K562 (cell line): Measurements from ENCODE around the gene VIT. TPM values are rescaled to one million over a fixed set of nuclear protein-coding genes. Genes with fewer than 3 reads are reported as not detected.

Source experiments
- ATAC-seq: fragments of 200-7000 bp; cut with Tn5 transposase; 3 replicates; pipeline ENCODE4 v1.9.1; 2020; ENCODE audit warnings: moderate library complexity
- BruUV-seq: library from RNA; stranded (reverse); fragments of 400-500 nt; replicated peaks from 2 replicates; lab custom pipeline; 2021; lab: Mats Ljungman, UMichigan
- CTCF ChIA-PET: fragments of 300-600 bp; formaldehyde crosslinking; extraction: SDS; loops from one replicate; lab custom pipeline; 2021; ENCODE audit warnings: low intra/inter-chr PET ratio; lab: Yijun Ruan, JAX
- POLR2A ChIA-PET: fragments of 300-600, 350-650 bp; sonication (Branson Sonifier 250); formaldehyde crosslinking; extraction: SDS; loops from one replicate; lab custom pipeline; 2021; ENCODE audit warnings: antibody characterized with exemption, inconsistent platforms; lab: Yijun Ruan, JAX
- DNase-seq, 4 experiments: peaks; one replicate each; pipeline versions ENCODE4 v3.0.0 to v3.0.0-alpha.2; 2011 to 2018; ENCODE audit warnings: low spot score in 3 of 4, mixed read lengths in 3 of 4; ENCODE audit errors: extremely low read depth in 1 of 4
- FAIRE-seq: peaks from 2 replicates; lab custom pipeline; 2011; peaks lifted over from hg19 to GRCh38; lab: Jason Lieb, UNC
- H2AFZ ChIP-seq: 2 replicates; pipeline ENCODE4 v1.6.0; 2011; ENCODE audit warnings: low read depth, low read length, control low read depth, inconsistent platforms
- H3K27ac ChIP-seq: fragments of 200-600 bp; 3 replicates; pipeline ENCODE4 v1.8.0; 2011; ENCODE audit warnings: low read depth, mild to moderate bottlenecking, control low read depth, inconsistent platforms, low read length, moderate library complexity, mixed read lengths; ENCODE audit errors: extremely low read depth
- H3K27me3 ChIP-seq, 2 experiments: fragments of 300-600 bp in 1 of 2; 2 replicates in 1 of 2; 3 replicates in 1 of 2; pipeline versions ENCODE4 v1.6.0 to v1.8.0; 2011; ENCODE audit warnings: inconsistent platforms in 2 of 2, low read length in 2 of 2, mild to moderate bottlenecking in 1 of 2, mixed read lengths in 1 of 2, moderate library complexity in 1 of 2; ENCODE audit not compliant: control insufficient read depth in 2 of 2, insufficient read depth in 2 of 2
- H3K36me3 ChIP-seq: fragments of 300-600 bp; 3 replicates; pipeline ENCODE4 v1.8.0; 2011; ENCODE audit warnings: mild to moderate bottlenecking, low read length, inconsistent platforms; ENCODE audit not compliant: control insufficient read depth, insufficient read depth
- H3K4me1 ChIP-seq, 2 experiments: fragments of 200-600 bp in 1 of 2; replicated peaks in 1 of 2; 2 replicates in 1 of 2; 3 replicates in 1 of 2; pipeline versions ENCODE4 v1.5.1 to v1.8.0; 2011; ENCODE audit warnings: inconsistent platforms in 2 of 2, low read length in 2 of 2, mild to moderate bottlenecking in 1 of 2, mixed read lengths in 1 of 2, moderate library complexity in 1 of 2; ENCODE audit not compliant: control insufficient read depth in 2 of 2, insufficient read depth in 2 of 2
- H3K4me2 ChIP-seq: 2 replicates; pipeline ENCODE4 v1.6.1; 2011; ENCODE audit warnings: low read length, control low read depth, inconsistent platforms, mixed read lengths; ENCODE audit not compliant: insufficient read depth
- H3K4me3 ChIP-seq: fragments of 200-600 bp; sonication (generic), shearing (Covaris generic); 2 replicates; pipeline ENCODE4 v1.5.1; 2016; ENCODE audit warnings: control low read depth, inconsistent platforms
- H3K79me2 ChIP-seq: fragments of 200-600 bp; 3 replicates; pipeline ENCODE4 v1.8.0; 2011; ENCODE audit warnings: low read length, inconsistent platforms; ENCODE audit not compliant: control insufficient read depth, insufficient read depth
- H3K9ac ChIP-seq, 2 experiments: 2 replicates each; pipeline versions ENCODE4 v1.6.0 to v1.6.1; 2011; ENCODE audit warnings: low read depth in 2 of 2, low read length in 2 of 2, control low read depth in 1 of 2, inconsistent platforms in 1 of 2, mild to moderate bottlenecking in 1 of 2, mixed read lengths in 1 of 2; ENCODE audit not compliant: insufficient read depth in 1 of 2
- H3K9me1 ChIP-seq: one replicate; pipeline ENCODE4 v1.6.0; 2011; ENCODE audit warnings: inconsistent platforms, mild to moderate bottlenecking, low read length, moderate library complexity; ENCODE audit not compliant: control insufficient read depth, insufficient read depth
- H3K9me3 ChIP-seq: replicated peaks from 2 replicates; pipeline ENCODE4 v1.5.1; 2011; ENCODE audit warnings: low read depth, low read length, inconsistent platforms; ENCODE audit not compliant: control insufficient read depth, insufficient read depth
- H4K20me1 ChIP-seq: replicated peaks from 2 replicates; pipeline ENCODE4 v1.6.1; 2011; ENCODE audit warnings: low read length, inconsistent platforms, mixed read lengths; ENCODE audit not compliant: control insufficient read depth, insufficient read depth
- CBFA2T2 ChIP-seq: fragments of 450-650 bp; conservative IDR thresholded peaks from 2 replicates; pipeline ENCODE4 v1.6.1; 2017; ENCODE audit warnings: mild to moderate bottlenecking
- HCFC1 ChIP-seq: IDR thresholded peaks from 2 replicates; pipeline ENCODE4 v1.6.1; 2012; ENCODE audit warnings: low read depth, low read length, improper control_type of control experiment
- HDAC1 ChIP-seq, 2 experiments: fragments of 450-650 bp; IDR thresholded peaks; 2 replicates each; pipeline ENCODE4 v1.6.1; 2016 to 2017; ENCODE audit warnings: inconsistent platforms in 1 of 2, mild to moderate bottlenecking in 1 of 2, moderate library complexity in 1 of 2
- HIVEP1 ChIP-seq: fragments of 250-450 bp; sonication (Bioruptor Pico); IDR thresholded peaks from 2 replicates; pipeline ENCODE4 v1.4.0; 2020; ENCODE audit warnings: mild to moderate bottlenecking
- RBM15 ChIP-seq: fragments of 200-400 bp; formaldehyde crosslinking; IDR thresholded peaks from 2 replicates; pipeline ENCODE4 v1.6.1; 2018; ENCODE audit warnings: mild to moderate bottlenecking, low read length, moderate library complexity; ENCODE audit not compliant: insufficient read depth
- SIN3A ChIP-seq, 2 experiments: fragments of 150-350 bp in 1 of 2; IDR thresholded peaks; 2 replicates each; pipeline ENCODE4 v1.6.1; 2011 to 2016; ENCODE audit warnings: borderline replicate concordance in 2 of 2, low read depth in 2 of 2, low read length in 2 of 2, mild to moderate bottlenecking in 2 of 2, moderate library complexity in 2 of 2; ENCODE audit not compliant: control insufficient read depth in 1 of 2
- TSC22D4 ChIP-seq: fragments of 450-650 bp; IDR thresholded peaks from 2 replicates; pipeline ENCODE4 v1.6.1; 2016; ENCODE audit warnings: missing genetic modification characterization, missing biosample characterization, control low read depth
- ZNF224 ChIP-seq: sonication (generic); formaldehyde crosslinking; IDR thresholded peaks from 2 replicates; pipeline ENCODE4 v1.8.0; 2022; ENCODE audit warnings: mild to moderate bottlenecking, missing genetic modification reagents
- ZNF76 ChIP-seq: fragments of 250-450 bp; sonication (Bioruptor Pico); IDR thresholded peaks from 2 replicates; pipeline ENCODE4 v1.4.0; 2020; ENCODE audit warnings: mild to moderate bottlenecking, moderate library complexity, borderline replicate concordance
- WGBS: fragments of 100-300 bp; shearing (Covaris generic); methylation state at CpG from one replicate; pipeline ENCODE4 v1.1.6; 2016; ENCODE audit warnings: low coverage, mixed read lengths; ENCODE audit not compliant: insufficient coverage; ENCODE audit errors: missing lambda C conversion rate; 5-methylcytosine and 5-hydroxymethylcytosine counted together
- in situ Hi-C: fragments of 300-500 bp; cut with MboI; formaldehyde crosslinking; loops from 4 replicates; pipeline ENCODE4 v1.15.0; 2018; ENCODE audit warnings: inconsistent platforms, mixed read lengths
- intact Hi-C: fragments of 100-400 bp; cut with micrococcal nuclease; formaldehyde crosslinking; loops from 2 replicates; pipeline ENCODE4 v1.14.2; 2022
- polyA plus RNA-seq, 8 experiments: library from polyadenylated mRNA; depleted of rRNA in 4 of 8; stranded (reverse) in 5 of 8; unstranded in 3 of 8; fragments of >200 nt; fragmentation: Nextera tagmentation in 2 of 8; fragmentation: Illumina TruSeq in 1 of 8; extraction: Ambion mirVana in 2 of 8; extraction: Trizol in 1 of 8; gene quantifications; 2 replicates each; pipeline versions ENCODE4 v1.2.1 to v1.2.3, GENCODE V29; 2011 to 2014; ENCODE audit warnings: inconsistent platforms in 1 of 8, missing spikeins in 1 of 8
- total RNA-seq, 7 experiments: library from RNA; depleted of rRNA in 6 of 7; stranded (reverse); fragments of >200 nt in 6 of 7; fragmentation: Illumina TruSeq in 2 of 7; extraction: Trizol in 2 of 7; gene quantifications; 2 replicates each; pipeline versions ENCODE4 v1.2.1 to v1.2.3, GENCODE V29; 2011 to 2021; ENCODE audit warnings: low replicate concordance in 1 of 7
- TF ChIP-seq, protein P1 (sequence below): sonication (generic); formaldehyde crosslinking; IDR thresholded peaks from 2 replicates; pipeline ENCODE4 v1.8.1; 2023; ENCODE audit warnings: mild to moderate bottlenecking, missing genetic modification reagents
- TF ChIP-seq, protein P2 (sequence below): fragments of 450-650 bp; IDR thresholded peaks from 2 replicates; pipeline ENCODE4 v1.6.1; 2018; ENCODE audit warnings: mild to moderate bottlenecking, low read depth; ENCODE audit not compliant: partially characterized antibody
- TF ChIP-seq, protein P3 (sequence below): fragments of 250-450 bp; sonication (Bioruptor Pico); IDR thresholded peaks from 2 replicates; pipeline ENCODE4 v1.4.0; 2020; ENCODE audit warnings: borderline replicate concordance
- TF ChIP-seq, protein P4 (sequence below): fragments of 450-650 bp; formaldehyde crosslinking; IDR thresholded peaks from 2 replicates; pipeline ENCODE4 v1.4.0; 2020; ENCODE audit warnings: mild to moderate bottlenecking, moderate library complexity

The VIT gene
- total and polyA plus RNA-seq, 9 of the 15 experiments (the other 6 are each of a cell fraction or from before 2014, with no cell fraction given), result not detected

DNA sequence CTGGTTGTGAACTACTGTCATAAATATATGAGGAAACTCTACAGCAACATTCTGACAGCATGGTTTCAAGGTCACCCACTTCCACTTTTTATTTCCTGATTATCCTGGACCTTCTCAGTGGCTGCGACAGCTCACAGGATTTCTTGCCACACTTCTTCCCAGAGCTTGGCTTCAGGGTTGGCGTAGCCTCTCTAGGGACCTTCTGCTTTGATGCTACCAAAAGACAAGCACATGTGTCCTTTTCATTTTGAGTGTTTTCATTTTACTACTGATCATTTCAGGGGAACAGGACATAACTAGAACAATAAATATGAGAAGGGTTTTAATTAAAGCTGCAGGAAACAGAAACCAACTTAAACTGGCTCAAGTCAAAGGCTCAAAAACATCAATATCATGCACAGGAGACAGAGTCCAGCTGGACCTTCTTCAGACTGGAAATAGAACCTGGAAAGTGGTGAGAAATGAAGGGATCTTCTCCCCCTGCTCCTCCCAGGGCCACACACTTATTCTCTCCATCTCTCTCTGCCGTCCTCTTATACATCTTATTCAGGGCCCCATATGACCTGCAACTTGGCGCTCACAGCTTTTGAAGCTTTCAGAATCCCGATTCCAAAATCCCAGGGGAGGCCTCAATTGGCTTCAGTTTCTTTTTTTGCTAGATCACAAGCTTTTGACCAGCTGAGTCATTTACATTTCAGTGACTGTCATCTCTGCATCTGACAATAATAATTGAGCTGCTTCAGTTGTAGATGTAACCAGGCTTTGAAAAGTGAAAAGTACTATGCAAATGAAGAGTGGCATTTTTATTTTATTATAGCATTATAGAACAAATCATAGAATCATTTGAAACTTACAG lies 9.7 kb downstream of the VIT start (continued):
- TF ChIP-seq, protein P1, sequence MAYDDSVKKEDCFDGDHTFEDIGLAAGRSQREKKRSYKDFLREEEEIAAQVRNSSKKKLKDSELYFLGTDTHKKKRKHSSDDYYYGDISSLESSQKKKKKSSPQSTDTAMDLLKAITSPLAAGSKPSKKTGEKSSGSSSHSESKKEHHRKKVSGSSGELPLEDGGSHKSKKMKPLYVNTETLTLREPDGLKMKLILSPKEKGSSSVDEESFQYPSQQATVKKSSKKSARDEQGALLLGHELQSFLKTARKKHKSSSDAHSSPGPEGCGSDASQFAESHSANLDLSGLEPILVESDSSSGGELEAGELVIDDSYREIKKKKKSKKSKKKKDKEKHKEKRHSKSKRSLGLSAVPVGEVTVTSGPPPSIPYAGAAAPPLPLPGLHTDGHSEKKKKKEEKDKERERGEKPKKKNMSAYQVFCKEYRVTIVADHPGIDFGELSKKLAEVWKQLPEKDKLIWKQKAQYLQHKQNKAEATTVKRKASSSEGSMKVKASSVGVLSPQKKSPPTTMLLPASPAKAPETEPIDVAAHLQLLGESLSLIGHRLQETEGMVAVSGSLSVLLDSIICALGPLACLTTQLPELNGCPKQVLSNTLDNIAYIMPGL (CRISPR knock-in tag), result no peak
- TF ChIP-seq ZNF76 (no peak), RBM15 (no peak), HCFC1 (no peak)

DNA sequence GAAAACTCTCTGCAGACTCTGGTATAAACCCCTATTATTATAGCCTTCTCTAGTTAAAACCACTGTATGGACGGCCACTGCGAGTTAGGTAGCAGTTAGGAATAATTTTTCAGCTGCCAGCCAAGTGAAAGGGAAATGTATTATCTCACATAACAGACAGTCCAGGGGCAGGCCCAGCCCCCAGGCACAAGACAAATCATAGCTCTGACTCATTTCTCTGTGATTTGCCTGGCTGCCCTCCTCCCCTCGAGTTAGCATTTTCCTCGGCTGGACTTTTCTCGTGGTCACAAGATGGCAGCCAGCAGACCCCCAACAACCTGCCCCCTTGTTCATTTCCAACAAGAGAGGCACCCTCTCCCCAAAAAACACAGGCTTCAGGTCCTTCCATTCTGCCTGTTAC lies 10.5 kb downstream of the VIT start:
- Histone ChIP-seq H3K4me3 (no peak overlapping the region), H3K27ac (no peak overlapping the region), H3K36me3 (no peaks in the 10 kb centered on the region), H3K4me2 (no peak overlapping the region), H3K4me1 (no peaks in the 10 kb centered on the region), H3K9me1 (no peaks in the 10 kb centered on the region), H3K9ac (no peak overlapping the region), H3K79me2 (no peaks in the 10 kb centered on the region), H4K20me1 (no peaks in the 10 kb centered on the region), H2AFZ (no peak overlapping the region), H3K27me3 (peaks cover 0 to 2% of the 10 kb centered on the region in 2 experiments; a peak in 3 of 5 replicates), H3K9me3 (no peaks in the 10 kb centered on the region)
- WGBS, result 4% methylated on average over 5 of the region's 5 CpGs
- in situ Hi-C loops, result no loop called here
- FAIRE-seq (no peak), DNase-seq (peak in 1 of 4 experiments; percentile 9), ATAC-seq (no peak)
- CTCF ChIA-PET, result interaction anchor here (0.6 kb wide), 1 partner anchor 194 kb away, joined by 4 read pairs; no protein-coding TSS in a partner anchor
- intact Hi-C loops, result no loop called here
- no TSS peak for BruUV-seq
- POLR2A ChIA-PET, result interaction anchor here (0.7 kb wide), 2 partner anchors 14 to 19 kb away, joined by 3 read pairs; no protein-coding TSS in a partner anchor
- TF ChIP-seq, protein P2, sequence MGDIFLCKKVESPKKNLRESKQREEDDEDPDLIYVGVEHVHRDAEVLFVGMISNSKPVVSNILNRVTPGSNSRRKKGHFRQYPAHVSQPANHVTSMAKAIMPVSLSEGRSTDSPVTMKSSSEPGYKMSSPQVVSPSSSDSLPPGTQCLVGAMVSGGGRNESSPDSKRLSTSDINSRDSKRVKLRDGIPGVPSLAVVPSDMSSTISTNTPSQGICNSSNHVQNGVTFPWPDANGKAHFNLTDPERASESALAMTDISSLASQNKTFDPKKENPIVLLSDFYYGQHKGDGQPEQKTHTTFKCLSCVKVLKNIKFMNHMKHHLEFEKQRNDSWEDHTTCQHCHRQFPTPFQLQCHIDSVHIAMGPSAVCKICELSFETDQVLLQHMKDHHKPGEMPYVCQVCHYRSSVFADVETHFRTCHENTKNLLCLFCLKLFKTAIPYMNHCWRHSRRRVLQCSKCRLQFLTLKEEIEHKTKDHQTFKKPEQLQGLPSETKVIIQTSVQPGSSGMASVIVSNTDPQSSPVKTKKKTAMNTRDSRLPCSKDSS, result no peak
- TF ChIP-seq HIVEP1, result no peak
- peak in 1 of 2 experiments; percentile 23; a peak in 1 of 4 replicates for TF ChIP-seq HDAC1 (IDR thresholded peaks at IDR 0.05)
- TF ChIP-seq, protein P3, sequence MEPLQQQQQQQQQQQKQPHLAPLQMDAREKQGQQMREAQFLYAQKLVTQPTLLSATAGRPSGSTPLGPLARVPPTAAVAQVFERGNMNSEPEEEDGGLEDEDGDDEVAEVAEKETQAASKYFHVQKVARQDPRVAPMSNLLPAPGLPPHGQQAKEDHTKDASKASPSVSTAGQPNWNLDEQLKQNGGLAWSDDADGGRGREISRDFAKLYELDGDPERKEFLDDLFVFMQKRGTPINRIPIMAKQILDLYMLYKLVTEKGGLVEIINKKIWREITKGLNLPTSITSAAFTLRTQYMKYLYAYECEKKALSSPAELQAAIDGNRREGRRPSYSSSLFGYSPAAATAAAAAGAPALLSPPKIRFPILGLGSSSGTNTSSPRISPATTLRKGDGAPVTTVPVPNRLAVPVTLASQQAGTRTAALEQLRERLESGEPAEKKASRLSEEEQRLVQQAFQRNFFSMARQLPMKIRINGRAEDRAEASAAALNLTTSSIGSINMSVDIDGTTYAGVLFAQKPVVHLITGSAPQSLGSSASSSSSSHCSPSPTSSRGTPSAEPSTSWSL (CRISPR knock-in tag), result no peak
- TF ChIP-seq TSC22D4 (tag), result no peak
- TF ChIP-seq SIN3A (IDR thresholded peaks at IDR 0.05; ENCODE audit: borderline replicate concordance in 2 of 2, control insufficient read depth in 1 of 2, low read depth in 2 of 2, low read length in 2 of 2), result no peak
- TF ChIP-seq, protein P4, sequence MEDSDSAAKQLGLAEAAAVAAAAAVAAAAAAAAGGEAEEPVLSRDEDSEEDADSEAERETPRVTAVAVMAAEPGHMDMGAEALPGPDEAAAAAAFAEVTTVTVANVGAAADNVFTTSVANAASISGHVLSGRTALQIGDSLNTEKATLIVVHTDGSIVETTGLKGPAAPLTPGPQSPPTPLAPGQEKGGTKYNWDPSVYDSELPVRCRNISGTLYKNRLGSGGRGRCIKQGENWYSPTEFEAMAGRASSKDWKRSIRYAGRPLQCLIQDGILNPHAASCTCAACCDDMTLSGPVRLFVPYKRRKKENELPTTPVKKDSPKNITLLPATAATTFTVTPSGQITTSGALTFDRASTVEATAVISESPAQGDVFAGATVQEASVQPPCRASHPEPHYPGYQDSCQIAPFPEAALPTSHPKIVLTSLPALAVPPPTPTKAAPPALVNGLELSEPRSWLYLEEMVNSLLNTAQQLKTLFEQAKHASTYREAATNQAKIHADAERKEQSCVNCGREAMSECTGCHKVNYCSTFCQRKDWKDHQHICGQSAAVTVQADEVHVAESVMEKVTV (CRISPR knock-in tag), result no peak
- no peak for TF ChIP-seq ZNF224
- TF ChIP-seq CBFA2T2, result 0 out of 2 replicates have a peak, but pooled peaks have one; percentile 14
